ENCODE results near the gene DUSP3.

GRCh38 chr17:43757171-43757660 lies 21.6 kb downstream of the DUSP3 start:
- TF ChIP-seq EZH2 (IDR thresholded peaks at IDR 0.05; ENCODE audit: low read length, unreplicated experiment) (no peak), CTCF (conservative IDR thresholded peaks at IDR 0.05; ENCODE audit: low read depth, low read length) (no peak)

Data from PC-3 (cell line).